H1 (cell line): ENCODE measurements around the gene WSCD2. TPM values are rescaled to one million over a fixed set of nuclear protein-coding genes. Genes with fewer than 3 reads are reported as not detected.

Experiments used
- CTCF ChIA-PET: fragments of 300-600 bp; sonication (Branson Sonifier 250); formaldehyde crosslinking; loops from one replicate; lab custom pipeline; 2021; ENCODE audit not compliant: partially characterized antibody; lab: Charles Lee
- POLR2A ChIA-PET: fragments of 300-600 bp; sonication (Branson Sonifier 250); formaldehyde crosslinking; loops from one replicate; lab custom pipeline; 2021; ENCODE audit warnings: inconsistent platforms; ENCODE audit not compliant: partially characterized antibody; lab: Charles Lee
- DNase-seq, 2 experiments: peaks; one replicate each; pipeline versions ENCODE4 v3.0.0 to v3.0.0-alpha.2; 2010 to 2022; ENCODE audit warnings: low spot score in 2 of 2, low read depth in 1 of 2, mixed read lengths in 1 of 2
- FAIRE-seq: peaks from 2 replicates; lab custom pipeline; 2011; peaks lifted over from hg19 to GRCh38; lab: Jason Lieb, UNC
- H2AFZ ChIP-seq: 2 replicates; pipeline ENCODE4 v1.8.1; 2012; ENCODE audit warnings: low read length, inconsistent platforms
- H2AK5ac ChIP-seq: 2 replicates; pipeline ENCODE4 v1.6.1; 2013; ENCODE audit warnings: low read depth, low read length
- H2BK120ac ChIP-seq: replicated peaks from 2 replicates; pipeline ENCODE3; 2013; ENCODE audit warnings: low read depth, low read length, inconsistent platforms
- H2BK12ac ChIP-seq: 2 replicates; pipeline ENCODE4 v1.6.1; 2013; ENCODE audit warnings: low read depth, low read length
- H2BK15ac ChIP-seq: 2 replicates; pipeline ENCODE4 v1.6.1; 2013; ENCODE audit warnings: low read length
- H2BK20ac ChIP-seq: 2 replicates; pipeline ENCODE4 v1.6.1; 2013; ENCODE audit warnings: low read length
- H2BK5ac ChIP-seq: 2 replicates; pipeline ENCODE4 v1.6.1; 2013; ENCODE audit warnings: low read depth, low read length
- H3K14ac ChIP-seq: 2 replicates; pipeline ENCODE4 v1.6.1; 2013; ENCODE audit warnings: inconsistent platforms; ENCODE audit not compliant: insufficient read length
- H3K18ac ChIP-seq: 2 replicates; pipeline ENCODE4 v1.6.1; 2013; ENCODE audit warnings: low read length; ENCODE audit errors: extremely low read depth
- H3K23ac ChIP-seq: 2 replicates; pipeline ENCODE4 v1.6.1; 2013; ENCODE audit warnings: inconsistent platforms; ENCODE audit not compliant: insufficient read length
- H3K23me2 ChIP-seq: 2 replicates; pipeline ENCODE4 v1.6.1; 2013; ENCODE audit warnings: low read depth, low read length
- H3K27ac ChIP-seq: 2 replicates; pipeline ENCODE4 v1.6.1; 2011; ENCODE audit warnings: low read depth, low read length, inconsistent platforms
- H3K27me3 ChIP-seq, 4 experiments: replicated peaks in 1 of 4; 1 replicate in 1 of 4; 2 replicates in 3 of 4; pipeline versions ENCODE4 v1.6.1 to v1.8.1; 2011 to 2013; ENCODE audit warnings: low read length in 3 of 4, mild to moderate bottlenecking in 3 of 4, inconsistent platforms in 2 of 4, mixed read lengths in 2 of 4, moderate library complexity in 1 of 4; ENCODE audit not compliant: control insufficient read depth in 3 of 4, insufficient read depth in 3 of 4; ENCODE audit errors: extremely low read depth in 1 of 4
- H3K36me3 ChIP-seq, 4 experiments: 2 replicates each; pipeline versions ENCODE4 v1.6.1 to v1.8.1; 2011 to 2013; ENCODE audit warnings: mild to moderate bottlenecking in 4 of 4, low read length in 3 of 4, moderate library complexity in 2 of 4, control low read depth in 1 of 4, inconsistent platforms in 1 of 4; ENCODE audit not compliant: insufficient read depth in 4 of 4, control insufficient read depth in 2 of 4
- H3K4ac ChIP-seq: replicated peaks from 2 replicates; pipeline ENCODE3; 2013; ENCODE audit warnings: low read length, low read depth, mixed read lengths, inconsistent platforms; ENCODE audit not compliant: insufficient read length
- H3K4me1 ChIP-seq, 4 experiments: replicated peaks in 1 of 4; 1 replicate in 1 of 4; 2 replicates in 3 of 4; pipeline versions ENCODE4 v1.6.1 to v1.8.1; 2011 to 2013; ENCODE audit warnings: low read length in 3 of 4, inconsistent platforms in 2 of 4, mixed read lengths in 1 of 4; ENCODE audit not compliant: insufficient read depth in 4 of 4, control insufficient read depth in 3 of 4
- H3K4me2 ChIP-seq, 2 experiments: 2 replicates each; pipeline versions ENCODE4 v1.6.1 to v1.8.1; 2011 to 2013; ENCODE audit warnings: low read depth in 2 of 2, low read length in 2 of 2, control low read depth in 1 of 2, inconsistent platforms in 1 of 2, mild to moderate bottlenecking in 1 of 2; ENCODE audit not compliant: insufficient read depth in 1 of 2
- H3K4me3 ChIP-seq, 4 experiments: fragments of 200-600, 300-600 bp in 1 of 4; sonication (generic), shearing (Covaris generic), sonication (Bioruptor Twin) in 1 of 4; 2 replicates each; pipeline versions ENCODE4 v1.5.1 to v1.8.1; 2011 to 2016; ENCODE audit warnings: low read length in 4 of 4, low read depth in 3 of 4, control low read depth in 2 of 4, inconsistent platforms in 2 of 4, mild to moderate bottlenecking in 2 of 4, mixed read lengths in 1 of 4, moderate library complexity in 1 of 4; ENCODE audit not compliant: insufficient read depth in 2 of 4; ENCODE audit errors: extremely low read depth in 1 of 4
- H3K56ac ChIP-seq: replicated peaks from 2 replicates; pipeline ENCODE3; 2013; ENCODE audit warnings: low read depth, mild to moderate bottlenecking, mixed read lengths, low read length, inconsistent platforms; ENCODE audit not compliant: insufficient read length
- H3K79me1 ChIP-seq: 2 replicates; pipeline ENCODE4 v1.6.1; 2013; ENCODE audit warnings: low read depth, low read length, control low read depth
- H3K79me2 ChIP-seq, 2 experiments: 2 replicates each; pipeline versions ENCODE4 v1.6.1 to v1.8.1; 2012 to 2013; ENCODE audit warnings: low read length in 2 of 2, mild to moderate bottlenecking in 2 of 2, inconsistent platforms in 1 of 2; ENCODE audit not compliant: insufficient read depth in 2 of 2, control insufficient read depth in 1 of 2
- H3K9ac ChIP-seq, 4 experiments: replicated peaks in 1 of 4; 1 replicate in 1 of 4; 2 replicates in 3 of 4; pipeline versions ENCODE4 v1.6.1 to v1.8.1; 2011 to 2013; ENCODE audit warnings: low read depth in 3 of 4, low read length in 3 of 4, control low read depth in 2 of 4, mild to moderate bottlenecking in 2 of 4, moderate library complexity in 2 of 4, inconsistent platforms in 1 of 4; ENCODE audit errors: extremely low read depth in 1 of 4
- H3K9me3 ChIP-seq, 2 experiments: 2 replicates each; pipeline versions ENCODE4 v1.6.1 to v1.8.1; 2012 to 2013; ENCODE audit warnings: mild to moderate bottlenecking in 2 of 2, moderate library complexity in 2 of 2, control low read depth in 1 of 2, inconsistent platforms in 1 of 2, low read depth in 1 of 2, low read length in 1 of 2, mixed read lengths in 1 of 2; ENCODE audit not compliant: insufficient read depth in 2 of 2
- H4K20me1 ChIP-seq, 2 experiments: replicated peaks in 1 of 2; 2 replicates each; pipeline versions ENCODE3 to v1.8.1; 2011 to 2013; ENCODE audit warnings: inconsistent platforms in 2 of 2, low read length in 2 of 2, mild to moderate bottlenecking in 1 of 2; ENCODE audit not compliant: insufficient read depth in 2 of 2, control insufficient read depth in 1 of 2
- H4K5ac ChIP-seq: 2 replicates; pipeline ENCODE4 v1.6.1; 2013; ENCODE audit warnings: low read length, low read depth, mixed read lengths, inconsistent platforms; ENCODE audit not compliant: insufficient read length
- H4K8ac ChIP-seq: 2 replicates; pipeline ENCODE4 v1.8.0; 2013; ENCODE audit warnings: mild to moderate bottlenecking, moderate library complexity, low read length, inconsistent platforms; ENCODE audit not compliant: insufficient read depth; ENCODE audit errors: extremely low read depth
- H4K91ac ChIP-seq: replicated peaks from 2 replicates; pipeline ENCODE3; 2013; ENCODE audit warnings: low read length, mixed read lengths, inconsistent platforms; ENCODE audit not compliant: insufficient read length
- CBX8 ChIP-seq: fragments of 300-800, 300-1000 bp; sonication (generic); IDR thresholded peaks from 2 replicates; pipeline ENCODE4 v1.7.1; 2016; ENCODE audit warnings: low read depth, low read length, borderline replicate concordance
- JUN ChIP-seq: IDR thresholded peaks from 2 replicates; pipeline ENCODE4 v1.6.1; 2011; ENCODE audit warnings: low read depth, mild to moderate bottlenecking, improper control_type of control experiment, low read length
- MAX ChIP-seq: IDR thresholded peaks from 2 replicates; pipeline ENCODE4 v1.6.1; 2012; ENCODE audit warnings: inconsistent platforms
- POLR2A ChIP-seq, 2 experiments: IDR thresholded peaks; 1 replicate in 1 of 2; 2 replicates in 1 of 2; pipeline ENCODE4 v1.6.1; 2011; ENCODE audit warnings: low read depth in 2 of 2, low read length in 2 of 2, mild to moderate bottlenecking in 2 of 2; ENCODE audit errors: control extremely low read depth in 1 of 2
- POLR2AphosphoS5 ChIP-seq: IDR thresholded peaks from 2 replicates; pipeline ENCODE4 v1.6.1; 2011; ENCODE audit warnings: low read depth, low read length
- POU5F1 ChIP-seq: IDR thresholded peaks from 2 replicates; pipeline ENCODE4 v1.6.1; 2011; ENCODE audit warnings: low read depth, mild to moderate bottlenecking, low read length, moderate library complexity
- SIRT6 ChIP-seq: IDR thresholded peaks from one replicate; pipeline ENCODE4 v1.7.1; 2012; ENCODE audit warnings: low read length, inconsistent platforms
- SP4 ChIP-seq: IDR thresholded peaks from 2 replicates; pipeline ENCODE4 v1.6.1; 2012; ENCODE audit warnings: low read length, inconsistent platforms
- SUZ12 ChIP-seq: fragments of 200-600 bp; sonication (generic); IDR thresholded peaks from 2 replicates; pipeline ENCODE4 v1.6.1; 2012; ENCODE audit warnings: mild to moderate bottlenecking, inconsistent platforms, low read length, moderate library complexity, mixed read lengths
- TBP ChIP-seq: IDR thresholded peaks from 2 replicates; pipeline ENCODE4 v1.6.1; 2011; ENCODE audit warnings: low read depth, low read length, improper control_type of control experiment
- TEAD4 ChIP-seq: IDR thresholded peaks from 2 replicates; pipeline ENCODE4 v1.6.1; 2012; ENCODE audit warnings: low read depth, low read length, inconsistent platforms, mixed read lengths
- USF2 ChIP-seq: IDR thresholded peaks from 2 replicates; pipeline ENCODE4 v1.6.1; 2011; ENCODE audit warnings: low read length, improper control_type of control experiment
- WGBS, 2 experiments: shearing (Covaris generic) in 1 of 2; methylation state at CpG; one replicate each; pipeline versions ENCODE4 v1.1.6 to v1.1.7; 2013 to 2015; ENCODE audit warnings: low lambda C conversion rate in 2 of 2, mixed read lengths in 2 of 2, inconsistent platforms in 1 of 2, low coverage in 1 of 2, missing lambda C conversion rate in 1 of 2; ENCODE audit not compliant: insufficient replicate concordance in 2 of 2, insufficient coverage in 1 of 2, insufficient read length in 1 of 2; ENCODE audit errors: extremely low coverage in 1 of 2, missing lambda C conversion rate in 1 of 2; 5-methylcytosine and 5-hydroxymethylcytosine counted together
- polyA plus RNA-seq, 7 experiments: library from polyadenylated mRNA; depleted of rRNA in 3 of 7; stranded (reverse) in 5 of 7; unstranded in 2 of 7; fragments of >200 nt in 5 of 7; fragments of 200-250 nt in 2 of 7; gene quantifications; 1 replicate in 5 of 7; 2 replicates in 1 of 7; 4 replicates in 1 of 7; pipeline versions ENCODE4 v1.2.1 to v1.2.3, GENCODE V29; 2011 to 2013; ENCODE audit warnings: missing spikeins in 2 of 7, mixed read lengths in 2 of 7
- total RNA-seq: library from RNA; stranded (reverse); fragmentation: NEBNext Ultra II Directional; extraction: Animal tissue kit (Norgen Biotek cat#: 25700); gene quantifications from 2 replicates; pipeline ENCODE4 v1.2.1, GENCODE V29; 2021

The WSCD2 gene
- total and polyA plus RNA-seq, 2 of the 8 experiments (the other 6 are each of a cell fraction or from before 2014, with no cell fraction given): 1.3 to 2.2 TPM

DNA sequence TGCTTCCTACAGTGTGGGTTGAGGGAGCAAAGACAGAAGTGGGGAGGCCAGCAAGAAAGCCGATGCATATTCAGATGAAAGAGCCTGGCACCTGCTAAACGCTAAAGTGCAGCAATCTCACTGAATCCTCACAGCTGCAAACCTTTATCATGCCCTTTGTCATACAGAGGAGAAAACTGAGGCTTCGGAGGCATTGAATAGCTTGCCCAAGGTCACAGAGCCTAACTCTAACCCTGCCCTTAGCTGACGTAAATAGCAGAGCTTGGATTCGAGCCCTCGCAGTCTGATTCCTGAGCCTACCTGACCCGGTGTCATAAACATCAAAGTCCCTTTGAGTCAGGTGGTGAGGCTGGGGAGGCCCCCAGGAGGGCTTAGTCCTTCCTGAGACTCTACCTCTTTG is 155.1 kb downstream of the WSCD2 start:
- H2AFZ ChIP-seq: 0 out of 2 replicates have a peak overlapping the region, but pooled peaks have one; percentile 25
- H3K4me1 ChIP-seq: peaks cover 6 to 15% (median 9%) of the 10 kb centered on the region in 4 experiments
- H4K8ac ChIP-seq: no peak overlapping the region
- no peak overlapping the region for H4K5ac ChIP-seq
- DNase-seq (no peak), FAIRE-seq (peak; percentile 62)
- H2BK15ac ChIP-seq: no peak overlapping the region
- no peaks in the 10 kb centered on the region for H3K9me3 ChIP-seq
- H2BK5ac ChIP-seq: no peak overlapping the region
- no peak overlapping the region for H4K91ac ChIP-seq
- 55% methylated on average over 7 of the region's 7 CpGs; no CpG with 5 or more reads in 1 of the 2 experiments for WGBS, 2 experiments
- no peak overlapping the region for H2BK12ac ChIP-seq
- no peaks in the 10 kb centered on the region for H3K36me3 ChIP-seq
- H3K14ac ChIP-seq: no peak overlapping the region
- H3K79me2 ChIP-seq: no peaks in the 10 kb centered on the region
- H3K27me3 ChIP-seq: no peaks in the 10 kb centered on the region
- no peak overlapping the region for H3K56ac ChIP-seq
- no peak overlapping the region for H3K4ac ChIP-seq
- H3K9ac ChIP-seq: no peak overlapping the region
- 0 out of 4 replicates have a peak overlapping the region, but pooled peaks of 1 of the 2 experiments have one; percentile 1 for H3K4me2 ChIP-seq
- H3K27ac ChIP-seq: no peak overlapping the region
- H3K23me2 ChIP-seq: peaks cover 6% of the 10 kb centered on the region; the same call in 1 of the 2 replicates
- H4K20me1 ChIP-seq: no peaks in the 10 kb centered on the region
- no peaks in the 10 kb centered on the region for H3K79me1 ChIP-seq
- no peak overlapping the region for H3K23ac ChIP-seq
- H3K4me3 ChIP-seq: no peak overlapping the region
- ChIA-PET CTCF (interaction anchor here (0.7 to 1.5 kb wide), 4 partner anchors 8 to 47 kb away, joined by 3 to 4 read pairs (median 4); no protein-coding TSS in a partner anchor), POLR2A (interaction anchor here (0.6 kb wide), 1 partner anchor 24 kb away, joined by 3 read pairs; no protein-coding TSS in a partner anchor)
- H2BK20ac ChIP-seq: peak overlapping the region; percentile 8; the same call in 1 of the 2 replicates
- H2BK120ac ChIP-seq: no peak overlapping the region
- H3K18ac ChIP-seq: no peak overlapping the region; the same call in 1 of the 2 replicates
- H2AK5ac ChIP-seq: no peak overlapping the region
- no peak for TF ChIP-seq POLR2AphosphoS5
- TF ChIP-seq MAX: no peak
- TF ChIP-seq USF2: no peak
- no peak for TF ChIP-seq TEAD4
- TF ChIP-seq POU5F1: no peak
- no peak for TF ChIP-seq SUZ12
- TF ChIP-seq SP4: no peak
- no peak for TF ChIP-seq CBX8
- no peak for TF ChIP-seq JUN
- no peak for TF ChIP-seq POLR2A (IDR thresholded peaks at IDR 0.05; ENCODE audit: control extremely low read depth in 1 of 2, low read depth in 2 of 2, low read length in 2 of 2)
- no peak for TF ChIP-seq TBP
- TF ChIP-seq SIRT6: no peak
